Measurements from ENCODE around the gene DPPA3.

Gene DPPA3

DNA sequence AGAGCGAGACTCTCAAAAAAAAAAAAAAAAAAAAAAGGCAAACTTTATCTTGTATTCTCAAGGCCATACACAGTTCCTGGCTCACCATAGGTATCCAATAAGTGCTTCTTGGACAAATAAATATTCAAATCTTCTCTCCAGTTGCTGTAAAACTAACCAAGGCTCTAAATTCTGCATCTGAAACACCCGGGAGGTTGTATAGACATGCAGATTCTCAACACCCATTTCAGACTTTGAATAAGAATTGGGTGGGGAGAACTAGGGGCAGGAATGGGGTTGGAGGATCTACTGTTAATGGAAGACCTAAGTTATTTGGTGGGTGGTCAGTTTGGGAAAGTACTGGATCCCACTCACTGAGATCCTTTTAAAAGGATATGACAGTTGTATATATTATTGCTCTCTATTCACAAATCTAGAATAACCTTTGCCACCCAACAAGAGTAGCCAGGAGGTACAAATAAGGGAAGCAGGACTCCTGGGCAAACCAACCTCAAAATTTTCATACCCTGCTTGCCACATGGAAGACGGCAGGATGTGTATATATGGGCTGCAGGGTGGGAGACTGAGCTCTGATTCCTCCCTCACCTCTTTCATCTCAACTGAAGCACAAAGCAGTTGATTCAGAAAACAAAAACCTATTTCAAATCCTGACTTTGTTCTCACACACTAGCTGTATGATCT is 16.5 kb upstream of the DPPA3 start:
- no peak for ATAC-seq
- no peak for TF ChIP-seq CSRNP3 (CRISPR knock-in tag; IDR thresholded peaks at IDR 0.05)

GRCh38 chr12:7695237-7695560 is 16.0 kb upstream of the DPPA3 start:
- TF ChIP-seq TCF4 (CRISPR knock-in tag; IDR thresholded peaks at IDR 0.05; ENCODE audit: borderline replicate concordance): no peak
- no peak for TF ChIP-seq ZFP3 (CRISPR knock-in tag; IDR thresholded peaks at IDR 0.05)
- TF ChIP-seq ZFP30 (CRISPR knock-in tag; IDR thresholded peaks at IDR 0.05): no peak
- TF ChIP-seq, protein P1, sequence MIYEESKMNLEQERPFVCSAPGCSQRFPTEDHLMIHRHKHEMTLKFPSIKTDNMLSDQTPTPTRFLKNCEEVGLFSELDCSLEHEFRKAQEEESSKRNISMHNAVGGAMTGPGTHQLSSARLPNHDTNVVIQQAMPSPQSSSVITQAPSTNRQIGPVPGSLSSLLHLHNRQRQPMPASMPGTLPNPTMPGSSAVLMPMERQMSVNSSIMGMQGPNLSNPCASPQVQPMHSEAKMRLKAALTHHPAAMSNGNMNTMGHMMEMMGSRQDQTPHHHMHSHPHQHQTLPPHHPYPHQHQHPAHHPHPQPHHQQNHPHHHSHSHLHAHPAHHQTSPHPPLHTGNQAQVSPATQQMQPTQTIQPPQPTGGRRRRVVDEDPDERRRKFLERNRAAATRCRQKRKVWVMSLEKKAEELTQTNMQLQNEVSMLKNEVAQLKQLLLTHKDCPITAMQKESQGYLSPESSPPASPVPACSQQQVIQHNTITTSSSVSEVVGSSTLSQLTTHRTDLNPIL (CRISPR knock-in tag; IDR thresholded peaks at IDR 0.05; ENCODE audit: low read depth): no peak
- no peak for TF ChIP-seq ZNF70 (CRISPR knock-in tag; IDR thresholded peaks at IDR 0.05)
- no peak for TF ChIP-seq OSR1 (CRISPR knock-in tag; IDR thresholded peaks at IDR 0.05)
- no peak for TF ChIP-seq BACH2 (CRISPR knock-in tag; IDR thresholded peaks at IDR 0.05; ENCODE audit: borderline replicate concordance)
- TF ChIP-seq POU6F1 (CRISPR knock-in tag; IDR thresholded peaks at IDR 0.05; ENCODE audit: borderline replicate concordance, low read depth): no peak
- TF ChIP-seq, protein P2, sequence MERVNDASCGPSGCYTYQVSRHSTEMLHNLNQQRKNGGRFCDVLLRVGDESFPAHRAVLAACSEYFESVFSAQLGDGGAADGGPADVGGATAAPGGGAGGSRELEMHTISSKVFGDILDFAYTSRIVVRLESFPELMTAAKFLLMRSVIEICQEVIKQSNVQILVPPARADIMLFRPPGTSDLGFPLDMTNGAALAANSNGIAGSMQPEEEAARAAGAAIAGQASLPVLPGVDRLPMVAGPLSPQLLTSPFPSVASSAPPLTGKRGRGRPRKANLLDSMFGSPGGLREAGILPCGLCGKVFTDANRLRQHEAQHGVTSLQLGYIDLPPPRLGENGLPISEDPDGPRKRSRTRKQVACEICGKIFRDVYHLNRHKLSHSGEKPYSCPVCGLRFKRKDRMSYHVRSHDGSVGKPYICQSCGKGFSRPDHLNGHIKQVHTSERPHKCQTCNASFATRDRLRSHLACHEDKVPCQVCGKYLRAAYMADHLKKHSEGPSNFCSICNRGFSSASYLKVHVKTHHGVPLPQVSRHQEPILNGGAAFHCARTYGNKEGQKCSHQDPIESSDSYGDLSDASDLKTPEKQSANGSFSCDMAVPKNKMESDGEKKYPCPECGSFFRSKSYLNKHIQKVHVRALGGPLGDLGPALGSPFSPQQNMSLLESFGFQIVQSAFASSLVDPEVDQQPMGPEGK (CRISPR knock-in tag; IDR thresholded peaks at IDR 0.05; ENCODE audit: borderline replicate concordance): no peak
- no peak for TF ChIP-seq PPARA (CRISPR knock-in tag; IDR thresholded peaks at IDR 0.05; ENCODE audit: borderline replicate concordance)
- no peak for TF ChIP-seq ARNTL (CRISPR knock-in tag; IDR thresholded peaks at IDR 0.05; ENCODE audit: borderline replicate concordance, low read depth)
- ATAC-seq: no peak

DNA sequence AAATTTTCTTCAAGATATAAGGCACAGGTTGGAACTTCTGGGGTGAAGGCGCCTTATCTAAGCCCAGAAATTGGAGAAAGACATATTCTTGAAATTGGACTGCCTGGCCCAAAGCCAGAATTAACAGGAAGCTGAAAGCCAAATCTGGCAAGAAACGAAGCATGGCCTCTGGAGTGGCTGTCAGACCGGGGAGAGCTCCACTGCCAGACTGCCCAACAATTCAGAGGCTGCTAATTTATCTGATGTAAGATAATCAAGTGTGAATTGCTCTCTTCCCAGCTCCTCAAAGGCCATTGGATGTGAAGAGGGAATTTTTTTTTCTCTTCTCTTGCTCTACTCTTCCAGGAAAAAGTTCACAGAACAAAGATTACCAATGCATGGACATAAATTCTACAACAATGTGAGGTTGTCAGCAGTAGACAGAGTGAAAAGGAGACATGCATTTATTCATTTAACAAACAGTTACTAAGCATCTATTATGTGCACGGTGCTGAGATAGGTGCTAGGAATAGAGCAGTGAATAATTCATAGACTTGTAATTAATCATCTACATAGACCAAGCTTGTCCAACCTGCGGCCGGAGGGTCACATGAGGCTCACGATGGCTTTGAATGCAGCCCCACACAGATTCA is 15.6 kb upstream of the DPPA3 start, which contains the start of gene GDF3:
Gene GDF3, minus strand, starts transcription at position 210 of the 632 bp plus-strand sequence. Its CDS starts 47 bp downstream, at position 163.
- no peak for ATAC-seq
- TF ChIP-seq, protein P2 (CRISPR knock-in tag; IDR thresholded peaks at IDR 0.05; ENCODE audit: borderline replicate concordance): no peak
- TF ChIP-seq ESRRG (CRISPR knock-in tag; IDR thresholded peaks at IDR 0.05) (no peak), TSHZ2 (CRISPR knock-in tag; IDR thresholded peaks at IDR 0.05) (no peak), GLIS3 (CRISPR knock-in tag; IDR thresholded peaks at IDR 0.05) (no peak), OSR1 (CRISPR knock-in tag; IDR thresholded peaks at IDR 0.05) (no peak), RARB (CRISPR knock-in tag; IDR thresholded peaks at IDR 0.05) (no peak), CSRNP3 (CRISPR knock-in tag; IDR thresholded peaks at IDR 0.05) (no peak), ZNF70 (CRISPR knock-in tag; IDR thresholded peaks at IDR 0.05) (no peak), SNAI2 (CRISPR knock-in tag; IDR thresholded peaks at IDR 0.05) (no peak)

Measured in SK-N-SH treated with all-trans-retinoic acid at 6 μM for 48 hours (cell line).